K562 (cell line): ENCODE results near the gene GSKIP. TPM values are rescaled to one million over a fixed set of nuclear protein-coding genes. Genes with fewer than 3 reads are reported as not detected.
A peak's percentile ranks its signal among the peaks of the same experiment; 100 is the strongest.

Experiments used
- ATAC-seq: fragments of 200-7000 bp; cut with Tn5 transposase; 3 replicates; pipeline ENCODE4 v1.9.1; 2020; ENCODE audit warnings: moderate library complexity
- BruUV-seq: library from RNA; stranded (reverse); fragments of 400-500 nt; replicated peaks from 2 replicates; lab custom pipeline; 2021; lab: Mats Ljungman, UMichigan
- CTCF ChIA-PET: fragments of 300-600 bp; formaldehyde crosslinking; extraction: SDS; loops from one replicate; lab custom pipeline; 2021; ENCODE audit warnings: low intra/inter-chr PET ratio; lab: Yijun Ruan, JAX
- POLR2A ChIA-PET: fragments of 300-600, 350-650 bp; sonication (Branson Sonifier 250); formaldehyde crosslinking; extraction: SDS; loops from one replicate; lab custom pipeline; 2021; ENCODE audit warnings: antibody characterized with exemption, inconsistent platforms; lab: Yijun Ruan, JAX
- DNase-seq, 4 experiments: peaks; one replicate each; pipeline versions ENCODE4 v3.0.0 to v3.0.0-alpha.2; 2011 to 2018; ENCODE audit warnings: low spot score in 3 of 4, mixed read lengths in 3 of 4; ENCODE audit errors: extremely low read depth in 1 of 4
- FAIRE-seq: peaks from 2 replicates; lab custom pipeline; 2011; peaks lifted over from hg19 to GRCh38; lab: Jason Lieb, UNC
- H2AFZ ChIP-seq: 2 replicates; pipeline ENCODE4 v1.6.0; 2011; ENCODE audit warnings: low read depth, low read length, control low read depth, inconsistent platforms
- H3K27ac ChIP-seq: fragments of 200-600 bp; 3 replicates; pipeline ENCODE4 v1.8.0; 2011; ENCODE audit warnings: low read depth, mild to moderate bottlenecking, control low read depth, inconsistent platforms, low read length, moderate library complexity, mixed read lengths; ENCODE audit errors: extremely low read depth
- H3K27me3 ChIP-seq, 2 experiments: fragments of 300-600 bp in 1 of 2; 2 replicates in 1 of 2; 3 replicates in 1 of 2; pipeline versions ENCODE4 v1.6.0 to v1.8.0; 2011; ENCODE audit warnings: inconsistent platforms in 2 of 2, low read length in 2 of 2, mild to moderate bottlenecking in 1 of 2, mixed read lengths in 1 of 2, moderate library complexity in 1 of 2; ENCODE audit not compliant: control insufficient read depth in 2 of 2, insufficient read depth in 2 of 2
- H3K36me3 ChIP-seq: fragments of 300-600 bp; 3 replicates; pipeline ENCODE4 v1.8.0; 2011; ENCODE audit warnings: mild to moderate bottlenecking, low read length, inconsistent platforms; ENCODE audit not compliant: control insufficient read depth, insufficient read depth
- H3K4me1 ChIP-seq, 2 experiments: fragments of 200-600 bp in 1 of 2; replicated peaks in 1 of 2; 2 replicates in 1 of 2; 3 replicates in 1 of 2; pipeline versions ENCODE4 v1.5.1 to v1.8.0; 2011; ENCODE audit warnings: inconsistent platforms in 2 of 2, low read length in 2 of 2, mild to moderate bottlenecking in 1 of 2, mixed read lengths in 1 of 2, moderate library complexity in 1 of 2; ENCODE audit not compliant: control insufficient read depth in 2 of 2, insufficient read depth in 2 of 2
- H3K4me2 ChIP-seq: 2 replicates; pipeline ENCODE4 v1.6.1; 2011; ENCODE audit warnings: low read length, control low read depth, inconsistent platforms, mixed read lengths; ENCODE audit not compliant: insufficient read depth
- H3K4me3 ChIP-seq: fragments of 200-600 bp; sonication (generic), shearing (Covaris generic); 2 replicates; pipeline ENCODE4 v1.5.1; 2016; ENCODE audit warnings: control low read depth, inconsistent platforms
- H3K79me2 ChIP-seq: fragments of 200-600 bp; 3 replicates; pipeline ENCODE4 v1.8.0; 2011; ENCODE audit warnings: low read length, inconsistent platforms; ENCODE audit not compliant: control insufficient read depth, insufficient read depth
- H3K9ac ChIP-seq, 2 experiments: 2 replicates each; pipeline versions ENCODE4 v1.6.0 to v1.6.1; 2011; ENCODE audit warnings: low read depth in 2 of 2, low read length in 2 of 2, control low read depth in 1 of 2, inconsistent platforms in 1 of 2, mild to moderate bottlenecking in 1 of 2, mixed read lengths in 1 of 2; ENCODE audit not compliant: insufficient read depth in 1 of 2
- H3K9me1 ChIP-seq: one replicate; pipeline ENCODE4 v1.6.0; 2011; ENCODE audit warnings: inconsistent platforms, mild to moderate bottlenecking, low read length, moderate library complexity; ENCODE audit not compliant: control insufficient read depth, insufficient read depth
- H3K9me3 ChIP-seq: replicated peaks from 2 replicates; pipeline ENCODE4 v1.5.1; 2011; ENCODE audit warnings: low read depth, low read length, inconsistent platforms; ENCODE audit not compliant: control insufficient read depth, insufficient read depth
- H4K20me1 ChIP-seq: replicated peaks from 2 replicates; pipeline ENCODE4 v1.6.1; 2011; ENCODE audit warnings: low read length, inconsistent platforms, mixed read lengths; ENCODE audit not compliant: control insufficient read depth, insufficient read depth
- C11orf30 ChIP-seq: fragments of 450-650 bp; IDR thresholded peaks from 2 replicates; pipeline ENCODE4 v1.6.1; 2016; ENCODE audit warnings: low read depth, mild to moderate bottlenecking
- DPF2 ChIP-seq: fragments of 450-650 bp; IDR thresholded peaks from 2 replicates; pipeline ENCODE4 v1.6.1; 2016
- ESRRA ChIP-seq: fragments of 450-650 bp; IDR thresholded peaks from 2 replicates; pipeline ENCODE4 v1.6.1; 2014; ENCODE audit warnings: low read depth, mild to moderate bottlenecking, moderate library complexity, borderline replicate concordance
- HDAC1 ChIP-seq, 2 experiments: fragments of 450-650 bp; IDR thresholded peaks; 2 replicates each; pipeline ENCODE4 v1.6.1; 2016 to 2017; ENCODE audit warnings: inconsistent platforms in 1 of 2, mild to moderate bottlenecking in 1 of 2, moderate library complexity in 1 of 2
- JUN ChIP-seq, 2 experiments: sonication (generic) in 1 of 2; formaldehyde crosslinking in 1 of 2; IDR thresholded peaks; 2 replicates each; pipeline versions ENCODE4 v1.6.1 to v1.8.0; 2012 to 2022; ENCODE audit warnings: borderline replicate concordance in 2 of 2, mild to moderate bottlenecking in 2 of 2, improper control_type of control experiment in 1 of 2, low read depth in 1 of 2, low read length in 1 of 2, missing genetic modification reagents in 1 of 2
- JUND ChIP-seq, 2 experiments: IDR thresholded peaks; 2 replicates in 1 of 2; 3 replicates in 1 of 2; pipeline ENCODE4 v1.6.1; 2011; ENCODE audit warnings: borderline replicate concordance in 2 of 2, low read depth in 2 of 2, low read length in 2 of 2, improper control_type of control experiment in 1 of 2, missing biosample characterization in 1 of 2, missing genetic modification characterization in 1 of 2, missing genetic modification reagents in 1 of 2
- MEF2A ChIP-seq: IDR thresholded peaks from 2 replicates; pipeline ENCODE4 v1.6.1; 2011; ENCODE audit warnings: low read depth, mild to moderate bottlenecking, low read length, moderate library complexity; ENCODE audit not compliant: control insufficient read depth
- NFE2 ChIP-seq: IDR thresholded peaks from 2 replicates; pipeline ENCODE4 v1.6.1; 2014; ENCODE audit warnings: antibody characterized with exemption, low read depth
- PHF20 ChIP-seq: fragments of 450-650 bp; IDR thresholded peaks from 2 replicates; pipeline ENCODE4 v1.6.1; 2018; ENCODE audit not compliant: partially characterized antibody
- PML ChIP-seq: IDR thresholded peaks from 2 replicates; pipeline ENCODE4 v1.6.1; 2012; ENCODE audit warnings: low read length, inconsistent platforms
- RCOR1 ChIP-seq, 2 experiments: IDR thresholded peaks; 2 replicates each; pipeline ENCODE4 v1.6.1; 2012; ENCODE audit warnings: low read depth in 2 of 2, low read length in 2 of 2, borderline replicate concordance in 1 of 2, improper control_type of control experiment in 1 of 2
- SNRNP70 ChIP-seq: fragments of 200-400 bp; formaldehyde crosslinking; optimal IDR thresholded peaks from 2 replicates; pipeline ENCODE3; 2017; ENCODE audit warnings: low read depth, low read length
- SOX6 ChIP-seq: fragments of 450-650 bp; IDR thresholded peaks from 2 replicates; pipeline ENCODE4 v1.6.1; 2014; ENCODE audit warnings: mild to moderate bottlenecking
- SPI1 ChIP-seq: IDR thresholded peaks from 2 replicates; pipeline ENCODE4 v1.6.1; 2011; ENCODE audit warnings: low read depth, low read length, control low read depth, borderline replicate concordance
- SREBF1 ChIP-seq: fragments of 150-350 bp; IDR thresholded peaks from 2 replicates; pipeline ENCODE4 v1.6.1; 2014; ENCODE audit warnings: antibody characterized with exemption, low read depth, low read length, borderline replicate concordance
- ZBTB1 ChIP-seq: sonication (generic); formaldehyde crosslinking; IDR thresholded peaks from 2 replicates; pipeline ENCODE4 v1.8.1; 2023; ENCODE audit warnings: missing genetic modification reagents, low read depth, mild to moderate bottlenecking, borderline replicate concordance
- ZNF561 ChIP-seq: fragments of 450-650 bp; formaldehyde crosslinking; conservative IDR thresholded peaks from 2 replicates; pipeline ENCODE4 v1.4.0; 2020; ENCODE audit warnings: mild to moderate bottlenecking, moderate library complexity
- ZNF717 ChIP-seq: fragments of 250-450 bp; sonication (Bioruptor Pico); IDR thresholded peaks from 2 replicates; pipeline ENCODE4 v1.5.0; 2021
- whole genome bisulfite sequencing: fragments of 100-300 bp; shearing (Covaris generic); methylation state at CpG from one replicate; pipeline ENCODE4 v1.1.6; 2016; ENCODE audit warnings: low coverage, mixed read lengths; ENCODE audit not compliant: insufficient coverage; ENCODE audit errors: missing lambda C conversion rate; 5-methylcytosine and 5-hydroxymethylcytosine counted together
- in situ Hi-C: fragments of 300-500 bp; cut with MboI; formaldehyde crosslinking; loops from 4 replicates; pipeline ENCODE4 v1.15.0; 2018; ENCODE audit warnings: inconsistent platforms, mixed read lengths
- intact Hi-C: fragments of 100-400 bp; cut with micrococcal nuclease; formaldehyde crosslinking; loops from 2 replicates; pipeline ENCODE4 v1.14.2; 2022
- polyA plus RNA-seq, 8 experiments: library from polyadenylated mRNA; depleted of rRNA in 4 of 8; stranded (reverse) in 5 of 8; unstranded in 3 of 8; fragments of >200 nt; fragmentation: Nextera tagmentation in 2 of 8; fragmentation: Illumina TruSeq in 1 of 8; extraction: Ambion mirVana in 2 of 8; extraction: Trizol in 1 of 8; gene quantifications; 2 replicates each; pipeline versions ENCODE4 v1.2.1 to v1.2.3, GENCODE V29; 2011 to 2014; ENCODE audit warnings: inconsistent platforms in 1 of 8, missing spikeins in 1 of 8
- total RNA-seq, 7 experiments: library from RNA; depleted of rRNA in 6 of 7; stranded (reverse); fragments of >200 nt in 6 of 7; fragmentation: Illumina TruSeq in 2 of 7; extraction: Trizol in 2 of 7; gene quantifications; 2 replicates each; pipeline versions ENCODE4 v1.2.1 to v1.2.3, GENCODE V29; 2011 to 2021; ENCODE audit warnings: low replicate concordance in 1 of 7
- TF ChIP-seq, protein P1 (sequence below): fragments of 150-350 bp; conservative IDR thresholded peaks from 2 replicates; pipeline ENCODE4 v1.6.1; 2014; ENCODE audit warnings: low read length
- TF ChIP-seq, protein P2 (sequence below): sonication (generic); formaldehyde crosslinking; IDR thresholded peaks from 2 replicates; pipeline ENCODE4 v1.8.1; 2022; ENCODE audit warnings: missing genetic modification reagents

The GSKIP gene
- total and polyA plus RNA-seq, 9 of the 15 experiments (the other 6 are each of a cell fraction or from before 2014, with no cell fraction given), result 12.9 to 58.9 (median 22.2) TPM

DNA sequence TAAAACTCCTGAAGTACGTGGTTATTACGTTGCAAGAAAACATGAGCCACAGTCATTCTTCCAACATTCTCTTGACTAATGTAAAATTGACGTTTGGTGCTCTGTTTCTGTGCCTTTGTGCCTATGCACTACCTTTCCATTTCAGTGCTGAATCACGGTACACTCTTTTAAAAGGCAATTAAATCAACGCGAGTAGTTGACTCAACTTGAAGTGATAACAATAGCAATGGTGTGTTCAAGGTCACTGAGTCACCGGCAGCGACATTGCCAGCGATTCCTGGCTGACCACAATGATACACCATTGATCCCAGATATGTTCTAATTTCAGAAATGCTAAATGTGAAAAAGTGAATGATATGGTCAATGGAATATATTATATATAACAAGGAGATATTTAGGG is 46.4 kb downstream of the GSKIP start:
- Histone ChIP-seq H3K4me1 (peaks cover 12 to 13% of the 10 kb centered on the region in 2 experiments; a peak in 3 of 5 replicates), H3K4me3 (no peak overlapping the region), H3K9ac (no peak overlapping the region), H3K4me2 (no peak overlapping the region), H4K20me1 (no peaks in the 10 kb centered on the region), H3K27me3 (peaks cover 0 to 6% of the 10 kb centered on the region in 2 experiments; a peak in 2 of 5 replicates), H3K27ac (no peak overlapping the region), H3K9me3 (no peaks in the 10 kb centered on the region), H3K36me3 (no peaks in the 10 kb centered on the region), H2AFZ (no peak overlapping the region), H3K79me2 (no peaks in the 10 kb centered on the region), H3K9me1 (no peaks in the 10 kb centered on the region)
- no TSS peak for BruUV-seq
- FAIRE-seq (peak; percentile 26), DNase-seq (no peak), ATAC-seq (no peak)
- in situ Hi-C loops (loop anchor here (25.0 kb wide), 1 partner anchor 847 kb away; no protein-coding TSS in a partner anchor), intact Hi-C loops (loop anchor here (5.0 kb wide), 1 partner anchor 47 kb away; the partner anchor contains the start of genes ATG2B and GSKIP)
- ChIA-PET CTCF (no interaction called here), POLR2A (no interaction called here)
- 10% methylated on average over 9 of the region's 9 CpGs for WGBS
- 0 out of 2 replicates have a peak, but pooled peaks have one; percentile 19 for TF ChIP-seq JUN (IDR thresholded peaks at IDR 0.05; ENCODE audit: borderline replicate concordance, low read depth, low read length)
- TF ChIP-seq JUN (CRISPR knock-in tag; IDR thresholded peaks at IDR 0.05; ENCODE audit: borderline replicate concordance), result no peak
- no peak for TF ChIP-seq SPI1
- TF ChIP-seq HDAC1 (IDR thresholded peaks at IDR 0.05), result 0 out of 4 replicates have a peak, but pooled peaks of 1 of the 2 experiments have one; percentile 17
- TF ChIP-seq, protein P1, sequence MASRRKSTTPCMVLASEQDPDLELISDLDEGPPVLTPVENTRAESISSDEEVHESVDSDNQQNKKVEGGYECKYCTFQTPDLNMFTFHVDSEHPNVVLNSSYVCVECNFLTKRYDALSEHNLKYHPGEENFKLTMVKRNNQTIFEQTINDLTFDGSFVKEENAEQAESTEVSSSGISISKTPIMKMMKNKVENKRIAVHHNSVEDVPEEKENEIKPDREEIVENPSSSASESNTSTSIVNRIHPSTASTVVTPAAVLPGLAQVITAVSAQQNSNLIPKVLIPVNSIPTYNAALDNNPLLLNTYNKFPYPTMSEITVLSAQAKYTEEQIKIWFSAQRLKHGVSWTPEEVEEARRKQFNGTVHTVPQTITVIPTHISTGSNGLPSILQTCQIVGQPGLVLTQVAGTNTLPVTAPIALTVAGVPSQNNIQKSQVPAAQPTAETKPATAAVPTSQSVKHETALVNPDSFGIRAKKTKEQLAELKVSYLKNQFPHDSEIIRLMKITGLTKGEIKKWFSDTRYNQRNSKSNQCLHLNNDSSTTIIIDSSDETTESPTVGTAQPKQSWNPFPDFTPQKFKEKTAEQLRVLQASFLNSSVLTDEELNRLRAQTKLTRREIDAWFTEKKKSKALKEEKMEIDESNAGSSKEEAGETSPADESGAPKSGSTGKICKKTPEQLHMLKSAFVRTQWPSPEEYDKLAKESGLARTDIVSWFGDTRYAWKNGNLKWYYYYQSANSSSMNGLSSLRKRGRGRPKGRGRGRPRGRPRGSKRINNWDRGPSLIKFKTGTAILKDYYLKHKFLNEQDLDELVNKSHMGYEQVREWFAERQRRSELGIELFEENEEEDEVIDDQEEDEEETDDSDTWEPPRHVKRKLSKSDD, result no peak
- TF ChIP-seq JUND (IDR thresholded peaks at IDR 0.05; ENCODE audit: borderline replicate concordance, low read depth, low read length), result peak; percentile 62
- TF ChIP-seq JUND (tag; IDR thresholded peaks at IDR 0.05; ENCODE audit: borderline replicate concordance, low read depth, low read length), result no peak
- TF ChIP-seq DPF2, result peak; percentile 19; the same call in 1 of the 2 replicates
- peak; percentile 64; the same call in 1 of the 2 replicates for TF ChIP-seq SOX6
- no peak for TF ChIP-seq SNRNP70
- TF ChIP-seq PHF20, result no peak
- TF ChIP-seq, protein P2, sequence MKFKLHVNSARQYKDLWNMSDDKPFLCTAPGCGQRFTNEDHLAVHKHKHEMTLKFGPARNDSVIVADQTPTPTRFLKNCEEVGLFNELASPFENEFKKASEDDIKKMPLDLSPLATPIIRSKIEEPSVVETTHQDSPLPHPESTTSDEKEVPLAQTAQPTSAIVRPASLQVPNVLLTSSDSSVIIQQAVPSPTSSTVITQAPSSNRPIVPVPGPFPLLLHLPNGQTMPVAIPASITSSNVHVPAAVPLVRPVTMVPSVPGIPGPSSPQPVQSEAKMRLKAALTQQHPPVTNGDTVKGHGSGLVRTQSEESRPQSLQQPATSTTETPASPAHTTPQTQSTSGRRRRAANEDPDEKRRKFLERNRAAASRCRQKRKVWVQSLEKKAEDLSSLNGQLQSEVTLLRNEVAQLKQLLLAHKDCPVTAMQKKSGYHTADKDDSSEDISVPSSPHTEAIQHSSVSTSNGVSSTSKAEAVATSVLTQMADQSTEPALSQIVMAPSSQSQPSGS (CRISPR knock-in tag), result no peak
- peak; percentile 20; the same call in 1 of the 2 replicates for TF ChIP-seq C11orf30
- no peak for TF ChIP-seq MEF2A
- no peak for TF ChIP-seq PML
- peak in 1 of 2 experiments; percentile 90; a peak in 2 of 4 replicates for TF ChIP-seq RCOR1 (IDR thresholded peaks at IDR 0.05; ENCODE audit: borderline replicate concordance in 1 of 2, low read depth in 2 of 2, low read length in 2 of 2)
- no peak for TF ChIP-seq SREBF1
- peak; percentile 53; the same call in 1 of the 2 replicates for TF ChIP-seq NFE2
- no peak for TF ChIP-seq ZNF561 (CRISPR knock-in tag)
- TF ChIP-seq ZBTB1 (CRISPR knock-in tag), result no peak
- no peak for TF ChIP-seq ZNF717 (CRISPR knock-in tag)
- TF ChIP-seq ESRRA, result peak; percentile 50
